HEK293 (cell line): ENCODE results near the gene TMEM167B.

ENCODE experiments used
- CTCF ChIP-seq: fragments of 450-650 bp; formaldehyde crosslinking; IDR thresholded peaks from 2 replicates; pipeline ENCODE4 v1.5.1; 2016; ENCODE audit warnings: missing biosample characterization, missing genetic modification characterization
- ELK4 ChIP-seq: IDR thresholded peaks from 2 replicates; pipeline ENCODE4 v1.6.1; 2011; ENCODE audit warnings: mild to moderate bottlenecking, low read depth, low read length, borderline replicate concordance
- GFI1B ChIP-seq: fragments of 450-650 bp; formaldehyde crosslinking; IDR thresholded peaks from 2 replicates; pipeline ENCODE4 v1.5.1; 2016; ENCODE audit warnings: missing biosample characterization, missing genetic modification characterization
- KLF16 ChIP-seq: fragments of 450-650 bp; formaldehyde crosslinking; IDR thresholded peaks from 2 replicates; pipeline ENCODE4 v1.5.1; 2017; ENCODE audit warnings: missing biosample characterization, missing genetic modification characterization
- KLF7 ChIP-seq: fragments of 450-650 bp; formaldehyde crosslinking; IDR thresholded peaks from 2 replicates; pipeline ENCODE4 v1.5.1; 2016; ENCODE audit warnings: missing biosample characterization, missing genetic modification characterization, borderline replicate concordance
- PBX3 ChIP-seq: sonication (generic); formaldehyde crosslinking; IDR thresholded peaks from 2 replicates; pipeline ENCODE4 v1.8.1; 2022; ENCODE audit warnings: mild to moderate bottlenecking, moderate library complexity, missing genetic modification reagents
- PRDM6 ChIP-seq: fragments of 450-650 bp; formaldehyde crosslinking; IDR thresholded peaks from 2 replicates; pipeline ENCODE4 v1.5.1; 2017; ENCODE audit warnings: missing biosample characterization, missing genetic modification characterization
- TCF7L2 ChIP-seq: IDR thresholded peaks from 2 replicates; pipeline ENCODE4 v1.6.1; 2011; ENCODE audit warnings: low read depth, mild to moderate bottlenecking, inconsistent platforms, low read length, moderate library complexity, borderline replicate concordance
- TRIM28 ChIP-seq: IDR thresholded peaks from 2 replicates; pipeline ENCODE4 v1.6.1; 2011; ENCODE audit warnings: low read length, control low read depth, borderline replicate concordance
- ZEB2 ChIP-seq: fragments of 450-650 bp; formaldehyde crosslinking; IDR thresholded peaks from 2 replicates; pipeline ENCODE4 v1.5.1; 2016; ENCODE audit warnings: missing biosample characterization, missing genetic modification characterization
- ZNF121 ChIP-seq: fragments of 450-650 bp; formaldehyde crosslinking; IDR thresholded peaks from 2 replicates; pipeline ENCODE4 v1.5.1; 2016; ENCODE audit warnings: missing biosample characterization, missing genetic modification characterization
- ZNF169 ChIP-seq: fragments of 450-650 bp; formaldehyde crosslinking; IDR thresholded peaks from 2 replicates; pipeline ENCODE4 v1.5.1; 2016; ENCODE audit warnings: missing biosample characterization, missing genetic modification characterization
- ZNF2 ChIP-seq: fragments of 450-650 bp; formaldehyde crosslinking; IDR thresholded peaks from 2 replicates; pipeline ENCODE4 v1.5.1; 2016; ENCODE audit warnings: missing biosample characterization, missing genetic modification characterization
- ZNF239 ChIP-seq: fragments of 450-650 bp; formaldehyde crosslinking; IDR thresholded peaks from 2 replicates; pipeline ENCODE4 v1.5.1; 2016; ENCODE audit warnings: missing biosample characterization, missing genetic modification characterization
- ZNF24 ChIP-seq: fragments of 450-650 bp; formaldehyde crosslinking; IDR thresholded peaks from 2 replicates; pipeline ENCODE4 v1.5.1; 2016; ENCODE audit warnings: missing biosample characterization, missing genetic modification characterization
- ZNF280C ChIP-seq: fragments of 450-650 bp; formaldehyde crosslinking; IDR thresholded peaks from 2 replicates; pipeline ENCODE4 v1.5.1; 2016; ENCODE audit warnings: missing biosample characterization, missing genetic modification characterization
- ZNF302 ChIP-seq: fragments of 450-650 bp; formaldehyde crosslinking; IDR thresholded peaks from 2 replicates; pipeline ENCODE4 v1.5.1; 2016; ENCODE audit warnings: missing biosample characterization, missing genetic modification characterization, low read depth
- ZNF324 ChIP-seq: fragments of 450-650 bp; formaldehyde crosslinking; IDR thresholded peaks from 2 replicates; pipeline ENCODE4 v1.5.1; 2016; ENCODE audit warnings: missing biosample characterization, missing genetic modification characterization
- ZNF341 ChIP-seq: fragments of 450-650 bp; formaldehyde crosslinking; IDR thresholded peaks from 2 replicates; pipeline ENCODE4; 2016; ENCODE audit warnings: low read depth, missing biosample characterization, missing genetic modification characterization
- ZNF366 ChIP-seq: fragments of 450-650 bp; formaldehyde crosslinking; conservative IDR thresholded peaks from 2 replicates; pipeline ENCODE4 v1.5.1; 2016; ENCODE audit warnings: missing biosample characterization, missing genetic modification characterization
- ZNF37A ChIP-seq: fragments of 450-650 bp; IDR thresholded peaks from 2 replicates; pipeline ENCODE4 v1.5.1; 2018; ENCODE audit warnings: missing biosample characterization, missing genetic modification characterization
- ZNF433 ChIP-seq: fragments of 450-650 bp; formaldehyde crosslinking; IDR thresholded peaks from 2 replicates; pipeline ENCODE4 v1.5.1; 2016; ENCODE audit warnings: missing biosample characterization, missing genetic modification characterization, low read depth
- ZNF529 ChIP-seq: fragments of 450-650 bp; formaldehyde crosslinking; IDR thresholded peaks from 2 replicates; pipeline ENCODE4 v1.5.1; 2017; ENCODE audit warnings: missing genetic modification characterization, missing biosample characterization; ENCODE audit not compliant: insufficient replicate concordance
- ZNF580 ChIP-seq: fragments of 450-650 bp; formaldehyde crosslinking; IDR thresholded peaks from 2 replicates; pipeline ENCODE4 v1.5.1; 2016; ENCODE audit warnings: missing biosample characterization, missing genetic modification characterization
- ZNF639 ChIP-seq: fragments of 450-650 bp; formaldehyde crosslinking; IDR thresholded peaks from 2 replicates; pipeline ENCODE4 v1.5.1; 2016; ENCODE audit warnings: missing biosample characterization, missing genetic modification characterization
- ZNF670 ChIP-seq: fragments of 450-650 bp; formaldehyde crosslinking; IDR thresholded peaks from 2 replicates; pipeline ENCODE4 v1.5.1; 2016; ENCODE audit warnings: missing biosample characterization, missing genetic modification characterization, low read depth
- ZNF776 ChIP-seq: fragments of 450-650 bp; formaldehyde crosslinking; IDR thresholded peaks from 2 replicates; pipeline ENCODE4 v1.5.0; 2017; ENCODE audit warnings: missing biosample characterization, missing genetic modification characterization, borderline replicate concordance
- ZNF830 ChIP-seq: fragments of 450-650 bp; IDR thresholded peaks from 2 replicates; pipeline ENCODE4 v1.5.0; 2018; ENCODE audit warnings: missing biosample characterization, missing genetic modification characterization, low read depth, mild to moderate bottlenecking, moderate library complexity
- ZNF837 ChIP-seq: fragments of 450-650 bp; formaldehyde crosslinking; IDR thresholded peaks from 2 replicates; pipeline ENCODE4 v1.5.1; 2016; ENCODE audit warnings: missing biosample characterization, missing genetic modification characterization
- ZXDB ChIP-seq: fragments of 450-650 bp; formaldehyde crosslinking; IDR thresholded peaks from 2 replicates; pipeline ENCODE4 v1.5.1; 2016; ENCODE audit warnings: missing biosample characterization, missing genetic modification characterization

The TMEM167B gene

GRCh38 chr1:109041621-109042468 is 48.7 kb upstream of the TMEM167B start, which contains the start of gene WDR47 (continued):
- TF ChIP-seq KLF16 (tag by site-specific recombination) (peak; percentile 62; the same call in 1 of the 2 replicates), GFI1B (no peak), ZNF280C (tag by site-specific recombination) (no peak), ZNF169 (no peak), ZEB2 (tag by site-specific recombination) (peak; percentile 72), TRIM28 (no peak), PRDM6 (tag by site-specific recombination) (no peak), CTCF (no peak; the same call in 1 of the 2 replicates), ZNF830 (no peak), ZNF670 (tag by site-specific recombination) (no peak), ZNF2 (tag by site-specific recombination) (peak; percentile 59; the same call in 1 of the 2 replicates), ZNF433 (tag by site-specific recombination) (no peak), ZNF366 (tag by site-specific recombination) (no peak; the same call in 1 of the 2 replicates), ZNF121 (tag by site-specific recombination) (no peak), ELK4 (no peak), KLF7 (tag by site-specific recombination) (no peak), TCF7L2 (no peak), ZNF341 (tag by site-specific recombination) (peak; percentile 56; the same call in 1 of the 2 replicates), ZNF776 (tag by site-specific recombination) (no peak), ZXDB (tag by site-specific recombination) (peak; percentile 29), ZNF239 (tag by site-specific recombination) (no peak), PBX3 (CRISPR knock-in tag) (peak; percentile 19; the same call in 1 of the 2 replicates), ZNF324 (tag by site-specific recombination) (peak; percentile 71; the same call in 1 of the 2 replicates), ZNF580 (tag by site-specific recombination) (no peak), ZNF529 (no peak), ZNF24 (tag by site-specific recombination) (0 out of 2 replicates have a peak, but pooled peaks have one; percentile 52), ZNF302 (tag by site-specific recombination) (no peak), ZNF837 (tag by site-specific recombination) (no peak), ZNF639 (tag by site-specific recombination) (no peak), ZNF37A (tag by site-specific recombination) (no peak)
